Mucosa of descending colon (tissue), 3 donors: ENCODE results near the gene ENKD1. TPM values are rescaled to one million over a fixed set of nuclear protein-coding genes. Genes with fewer than 3 reads are reported as not detected.

Source experiments
- ATAC-seq: fragments of 200-7000 bp; cut with Tn5 transposase; one replicate; pipeline ENCODE4 v1.9.1; 2020; ENCODE audit warnings: mild to moderate bottlenecking, moderate library complexity
- DNase-seq, 3 donors: peaks; one replicate each; pipeline ENCODE4 v3.0.0-alpha.2; 2020
- H3K36me3 ChIP-seq: fragments of 200-600 bp; one replicate; pipeline ENCODE4 v1.8.0; 2021; ENCODE audit warnings: low read depth, mild to moderate bottlenecking
- H3K4me1 ChIP-seq: fragments of 200-600 bp; one replicate; pipeline ENCODE4 v1.8.0; 2021; ENCODE audit warnings: low read depth, mild to moderate bottlenecking
- H3K4me3 ChIP-seq: fragments of 200-600 bp; one replicate; pipeline ENCODE4 v1.8.0; 2021; ENCODE audit warnings: mild to moderate bottlenecking
- H3K9me3 ChIP-seq: fragments of 200-600 bp; one replicate; pipeline ENCODE4 v1.8.0; 2021; ENCODE audit warnings: mild to moderate bottlenecking
- intact Hi-C, 2 donors: fragments of 100-400 bp; cut with DNase I in 1 of 2; cut with micrococcal nuclease in 1 of 2; formaldehyde crosslinking; loops; one replicate each; pipeline versions ENCODE4 v1.11.0 to v1.11.1; 2022; cut with DNase I, micrococcal nuclease
- total RNA-seq, 3 donors: library from RNA; stranded (reverse); fragmentation: NEBNext Ultra II Directional in 2 of 3; extraction: Animal tissue kit (Norgen Biotek cat#: 25700) in 2 of 3; gene quantifications; one replicate each; pipeline versions ENCODE4 v1.2.1 to v1.2.4, GENCODE V29; 2021 to 2023
- TF ChIP-seq, protein P1 (sequence below): fragments of 200-600 bp; IDR thresholded peaks from one replicate; pipeline ENCODE4 v1.8.0; 2022; ENCODE audit warnings: antibody characterized with exemption, mild to moderate bottlenecking
- donor health status: DM: no; HTN: no; CAD: no; lungs with moderate emphysema.
- donor health status: DM: no; HTN: no; CAD: no.
- donor health status: DM: no; HTN: yes; CAD: no.

The ENKD1 gene
- total RNA-seq, 3 donors from 2014 or later = 8.5 to 23.3 (median 9.0) TPM

DNA sequence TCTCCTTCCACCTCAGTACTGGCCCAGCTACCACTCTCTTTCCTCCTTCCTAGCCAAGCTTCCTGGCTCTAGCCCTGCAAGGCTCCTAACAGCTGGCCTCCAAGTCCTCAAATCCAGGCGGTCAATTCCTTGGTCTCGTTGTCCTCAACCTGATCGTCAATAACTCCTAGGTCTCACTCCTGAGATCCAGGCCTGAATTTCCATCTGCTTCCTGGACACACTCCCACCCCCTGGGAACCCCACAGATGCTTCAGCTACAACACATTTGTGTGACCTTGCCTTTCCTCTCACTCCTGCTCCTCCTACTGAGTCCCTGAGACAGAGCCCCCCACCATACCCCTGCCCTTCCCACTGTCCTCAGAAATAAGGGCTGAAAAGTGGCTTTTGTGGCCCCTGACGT, 2.3 kb downstream of the ENKD1 start:
- TF ChIP-seq, protein P1, sequence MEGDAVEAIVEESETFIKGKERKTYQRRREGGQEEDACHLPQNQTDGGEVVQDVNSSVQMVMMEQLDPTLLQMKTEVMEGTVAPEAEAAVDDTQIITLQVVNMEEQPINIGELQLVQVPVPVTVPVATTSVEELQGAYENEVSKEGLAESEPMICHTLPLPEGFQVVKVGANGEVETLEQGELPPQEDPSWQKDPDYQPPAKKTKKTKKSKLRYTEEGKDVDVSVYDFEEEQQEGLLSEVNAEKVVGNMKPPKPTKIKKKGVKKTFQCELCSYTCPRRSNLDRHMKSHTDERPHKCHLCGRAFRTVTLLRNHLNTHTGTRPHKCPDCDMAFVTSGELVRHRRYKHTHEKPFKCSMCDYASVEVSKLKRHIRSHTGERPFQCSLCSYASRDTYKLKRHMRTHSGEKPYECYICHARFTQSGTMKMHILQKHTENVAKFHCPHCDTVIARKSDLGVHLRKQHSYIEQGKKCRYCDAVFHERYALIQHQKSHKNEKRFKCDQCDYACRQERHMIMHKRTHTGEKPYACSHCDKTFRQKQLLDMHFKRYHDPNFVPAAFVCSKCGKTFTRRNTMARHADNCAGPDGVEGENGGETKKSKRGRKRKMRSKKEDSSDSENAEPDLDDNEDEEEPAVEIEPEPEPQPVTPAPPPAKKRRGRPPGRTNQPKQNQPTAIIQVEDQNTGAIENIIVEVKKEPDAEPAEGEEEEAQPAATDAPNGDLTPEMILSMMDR = no peak
- Histone ChIP-seq H3K9me3 (no peaks in the 10 kb centered on the region), H3K4me3 (no peak overlapping the region), H3K4me1 (peaks cover 20% of the 10 kb centered on the region), H3K36me3 (no peaks in the 10 kb centered on the region)
- ATAC-seq (no peak), DNase-seq (no peak)
- intact Hi-C loops = loop anchor here in 1 of 2 donors (10.0 kb wide), 1 partner anchor 119 kb away; no protein-coding TSS in a partner anchor

- Histone ChIP-seq H3K9me3 (no peaks in the 10 kb centered on the region), H3K4me3 (no peak overlapping the region), H3K36me3 (no peaks in the 10 kb centered on the region), H3K4me1 (peaks cover 23% of the 10 kb centered on the region)
- DNase-seq (no peak), ATAC-seq (no peak)
- intact Hi-C loops = loop anchor here in 1 of 2 donors (10.0 kb wide), 1 partner anchor 119 kb away; no protein-coding TSS in a partner anchor
- TF ChIP-seq, protein P1 = no peak
These were observed 2.7 kb downstream of the ENKD1 start for GRCh38 chr16:67663877-67664222.

DNA sequence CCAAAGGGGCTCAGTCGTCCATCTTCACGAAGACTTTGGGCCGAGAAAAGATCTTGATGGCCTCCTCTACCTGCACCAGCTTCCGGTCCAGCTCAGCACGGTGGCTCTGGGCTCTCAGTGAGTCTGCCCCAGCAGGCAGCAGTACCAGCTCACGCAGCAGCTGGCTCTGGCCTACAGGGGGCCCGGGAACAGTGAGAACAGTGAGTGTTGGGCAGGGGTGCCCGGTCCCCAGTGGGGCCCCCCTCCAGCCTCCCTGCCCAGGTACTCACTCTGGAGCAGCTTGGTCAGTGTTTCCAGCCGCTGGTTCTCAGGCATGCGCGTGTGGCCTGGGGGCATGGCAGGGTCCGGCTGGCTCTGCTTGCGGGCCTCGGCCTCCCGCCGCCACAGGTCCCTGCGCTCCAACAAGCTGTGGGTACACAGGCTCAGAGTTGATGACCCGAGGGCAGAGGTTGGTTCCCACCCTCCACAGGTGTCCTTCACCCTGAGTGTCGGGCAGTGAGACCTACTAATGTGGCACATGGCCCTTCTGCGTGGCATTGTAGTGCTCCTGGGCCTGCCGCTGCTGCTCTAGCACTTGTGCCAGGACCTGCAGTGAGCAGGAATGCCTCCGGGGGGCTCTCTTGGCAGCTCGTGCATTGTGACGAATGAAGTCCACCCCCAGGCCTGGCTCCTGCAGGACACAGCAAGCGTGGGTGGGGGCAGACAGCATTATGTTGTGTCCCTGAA, 3.2 kb downstream of the ENKD1 start:
- DNase-seq (no peak), ATAC-seq (no peak)
- Histone ChIP-seq H3K4me3 (no peak overlapping the region), H3K4me1 (peaks cover 23% of the 10 kb centered on the region), H3K36me3 (no peaks in the 10 kb centered on the region), H3K9me3 (no peaks in the 10 kb centered on the region)
- TF ChIP-seq, protein P1 = no peak
- intact Hi-C loops = loop anchor here in 1 of 2 donors (10.0 kb wide), 1 partner anchor 119 kb away; no protein-coding TSS in a partner anchor

GRCh38 chr16:67662653-67663010, 3.9 kb downstream of the ENKD1 start:
- H3K4me3 ChIP-seq = no peak overlapping the region
- H3K9me3 ChIP-seq = no peaks in the 10 kb centered on the region
- ATAC-seq (no peak), DNase-seq (no peak)
- intact Hi-C loops = loop anchor here in 1 of 2 donors (10.0 kb wide), 1 partner anchor 118 kb away; no protein-coding TSS in a partner anchor
- H3K4me1 ChIP-seq = peaks cover 21% of the 10 kb centered on the region
- H3K36me3 ChIP-seq = no peaks in the 10 kb centered on the region
- TF ChIP-seq, protein P1 = no peak

GRCh38 chr16:67661886-67662652, 4.5 kb downstream of the ENKD1 start:
- Histone ChIP-seq H3K4me1 (peaks cover 16% of the 10 kb centered on the region), H3K9me3 (no peaks in the 10 kb centered on the region), H3K36me3 (no peaks in the 10 kb centered on the region), H3K4me3 (no peak overlapping the region)
- ATAC-seq (no peak), DNase-seq (no peak)
- intact Hi-C loops = loop anchor here in 1 of 2 donors (10.0 kb wide), 1 partner anchor 117 kb away; no protein-coding TSS in a partner anchor
- TF ChIP-seq, protein P1 = no peak
